LNCaP clone FGC (cell line): ENCODE data around the gene KRT12.

Experiments used
- DNase-seq: peaks from one replicate; pipeline ENCODE4 v3.0.0-alpha.2; 2011; ENCODE audit warnings: low read depth
- H3K4me3 ChIP-seq: 2 replicates; pipeline ENCODE4 v1.5.1; 2011; ENCODE audit warnings: mild to moderate bottlenecking, low read depth, low read length, control low read depth
- TF ChIP-seq, protein P1 (sequence below): IDR thresholded peaks from 2 replicates; pipeline ENCODE4 v1.5.1; 2012; ENCODE audit warnings: mild to moderate bottlenecking; ENCODE audit not compliant: control insufficient read depth, insufficient read depth; ENCODE audit errors: extremely low read depth

The KRT12 gene

DNA sequence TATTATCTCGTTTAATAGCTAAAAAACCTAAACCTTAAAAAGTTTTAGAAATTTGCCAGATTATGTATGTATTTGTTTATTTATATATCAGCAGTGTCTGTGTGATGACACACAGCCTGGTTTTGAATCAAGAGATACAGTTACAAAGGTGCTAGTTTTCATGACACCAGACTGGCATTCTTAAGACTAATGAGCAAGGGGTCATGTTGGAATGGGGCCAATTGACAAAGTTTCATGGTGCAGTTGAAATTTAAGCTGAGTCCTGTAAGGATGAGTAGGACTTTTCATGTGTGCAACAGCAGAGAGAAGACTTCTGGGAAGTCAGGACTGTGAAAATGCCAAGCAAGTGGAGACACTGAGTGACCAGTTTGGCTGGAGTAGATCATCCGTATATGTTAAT, 41.4 kb downstream of the KRT12 start:
- TF ChIP-seq, protein P1, sequence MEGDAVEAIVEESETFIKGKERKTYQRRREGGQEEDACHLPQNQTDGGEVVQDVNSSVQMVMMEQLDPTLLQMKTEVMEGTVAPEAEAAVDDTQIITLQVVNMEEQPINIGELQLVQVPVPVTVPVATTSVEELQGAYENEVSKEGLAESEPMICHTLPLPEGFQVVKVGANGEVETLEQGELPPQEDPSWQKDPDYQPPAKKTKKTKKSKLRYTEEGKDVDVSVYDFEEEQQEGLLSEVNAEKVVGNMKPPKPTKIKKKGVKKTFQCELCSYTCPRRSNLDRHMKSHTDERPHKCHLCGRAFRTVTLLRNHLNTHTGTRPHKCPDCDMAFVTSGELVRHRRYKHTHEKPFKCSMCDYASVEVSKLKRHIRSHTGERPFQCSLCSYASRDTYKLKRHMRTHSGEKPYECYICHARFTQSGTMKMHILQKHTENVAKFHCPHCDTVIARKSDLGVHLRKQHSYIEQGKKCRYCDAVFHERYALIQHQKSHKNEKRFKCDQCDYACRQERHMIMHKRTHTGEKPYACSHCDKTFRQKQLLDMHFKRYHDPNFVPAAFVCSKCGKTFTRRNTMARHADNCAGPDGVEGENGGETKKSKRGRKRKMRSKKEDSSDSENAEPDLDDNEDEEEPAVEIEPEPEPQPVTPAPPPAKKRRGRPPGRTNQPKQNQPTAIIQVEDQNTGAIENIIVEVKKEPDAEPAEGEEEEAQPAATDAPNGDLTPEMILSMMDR, result no peak

GRCh38 chr17:40824015-40824832, 42.8 kb downstream of the KRT12 start:
- no peak overlapping the region for H3K4me3 ChIP-seq
- TF ChIP-seq, protein P1, result no peak
- no peak for DNase-seq

More for the DNA sequence above, 41.4 kb downstream of the KRT12 start:
- no peak for DNase-seq
- no peak overlapping the region for H3K4me3 ChIP-seq

- TF ChIP-seq, protein P1, result no peak
- H3K4me3 ChIP-seq, result no peak within 1 kb of the TSS
- DNase-seq, result no peak
Measured at GRCh38 chr17:40822132-40822812, 44.8 kb downstream of the KRT12 start, which contains the start of gene KRT10. Gene KRT10 (minus strand): TSS chr17:40822614. CDS start chr17:40822585, 29 bp downstream.

GRCh38 chr17:40821536-40821935, 45.5 kb downstream of the KRT12 start:
- H3K4me3 ChIP-seq, result no peak overlapping the region
- TF ChIP-seq, protein P1, result no peak
- no peak for DNase-seq

- peak overlapping the region; percentile 70 for H3K4me3 ChIP-seq
- TF ChIP-seq, protein P1, result no peak
- no peak for DNase-seq
Measured at GRCh38 chr17:40820228-40820838, 46.7 kb downstream of the KRT12 start.

GRCh38 chr17:40819528-40820125, 47.4 kb downstream of the KRT12 start:
- TF ChIP-seq, protein P1, result no peak
- no peak for DNase-seq

More at GRCh38 chr17:40819528-40820125, 47.4 kb downstream of the KRT12 start:
- H3K4me3 ChIP-seq, result peak overlapping the region; percentile 70
